ENCODE data around the gene FAM83C.
A peak's percentile ranks its signal among the peaks of the same experiment; 100 is the strongest.

The FAM83C gene

GRCh38 chr20:35293303-35294292 lies 1.4 kb upstream of the FAM83C start:
- Histone ChIP-seq H3K36me3 (ENCODE audit: control insufficient read depth, insufficient read depth, low read length) (no peaks in the 10 kb centered on the region), H3K4me1 (ENCODE audit: control insufficient read depth, insufficient read depth, low read length) (no peaks in the 10 kb centered on the region), H3K9ac (ENCODE audit: low read length) (no peak overlapping the region), H3K27me3 (ENCODE audit: control insufficient read depth, insufficient read depth, low read length) (peaks cover 2% of the 10 kb centered on the region), H3K27ac (ENCODE audit: low read depth, low read length) (no peak overlapping the region), H3K4me3 (ENCODE audit: low read length) (no peak overlapping the region)

DNA sequence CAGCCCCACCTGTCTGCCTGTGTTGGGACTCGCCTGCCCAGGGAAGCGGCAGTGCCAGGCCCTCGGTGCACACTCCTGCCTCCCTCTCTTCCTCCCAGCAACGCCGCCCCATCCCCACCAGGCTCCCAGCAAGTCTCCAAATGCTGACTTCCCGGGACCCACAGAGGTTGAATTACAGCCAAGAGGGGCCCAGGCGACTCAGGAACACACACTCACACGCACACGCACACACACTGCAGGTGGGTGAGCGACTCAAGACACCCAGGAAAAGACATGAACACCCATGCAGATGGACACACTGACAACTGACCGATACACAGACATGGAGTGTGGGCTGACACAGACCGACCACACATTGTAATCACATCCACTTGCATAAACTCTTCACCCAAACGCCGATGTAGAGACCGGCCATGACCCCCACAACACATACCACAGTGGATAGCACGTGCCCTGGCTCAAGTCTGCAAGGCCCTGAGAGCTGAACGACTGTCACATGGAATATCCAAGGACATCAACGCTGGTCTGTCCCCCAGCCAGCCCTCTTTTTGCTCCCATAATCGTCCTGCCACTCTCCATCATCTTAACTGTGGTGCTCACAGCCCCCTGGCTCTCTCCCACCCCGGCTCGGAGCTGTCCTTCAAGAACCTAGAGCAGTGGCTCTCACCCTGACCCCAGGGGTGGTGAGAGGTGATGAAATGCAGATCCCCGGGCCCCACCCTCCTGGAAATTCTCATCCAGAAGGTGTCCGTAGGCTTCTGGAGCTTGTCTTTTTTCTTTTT lies 470 bp upstream of the FAM83C start:
- Histone ChIP-seq H3K4me1 (ENCODE audit: control insufficient read depth, insufficient read depth, low read length) (no peaks in the 10 kb centered on the region), H3K27me3 (ENCODE audit: control insufficient read depth, insufficient read depth, low read length) (peaks cover 2% of the 10 kb centered on the region), H3K9ac (ENCODE audit: low read length) (no peak overlapping the region)

GRCh38 chr20:35290887-35291417 lies 1.3 kb downstream of the FAM83C start:
- Histone ChIP-seq H3K9ac (ENCODE audit: low read length) (no peak overlapping the region), H3K4me1 (ENCODE audit: control insufficient read depth, insufficient read depth, low read length) (no peaks in the 10 kb centered on the region), H3K27ac (ENCODE audit: low read depth, low read length) (no peak overlapping the region), H3K27me3 (ENCODE audit: control insufficient read depth, insufficient read depth, low read length) (peaks cover 2% of the 10 kb centered on the region), H3K4me3 (ENCODE audit: low read length) (no peak overlapping the region), H3K36me3 (ENCODE audit: control insufficient read depth, insufficient read depth, low read length) (no peaks in the 10 kb centered on the region)

More for the DNA sequence above, 470 bp upstream of the FAM83C start:
- Histone ChIP-seq H3K36me3 (ENCODE audit: control insufficient read depth, insufficient read depth, low read length) (no peaks in the 10 kb centered on the region), H3K27ac (ENCODE audit: low read depth, low read length) (no peak overlapping the region), H3K4me3 (ENCODE audit: low read length) (no peak overlapping the region)

GRCh38 chr20:35290186-35290886 lies 1.9 kb downstream of the FAM83C start:
- H3K27ac ChIP-seq (ENCODE audit: low read depth, low read length): no peak overlapping the region
- no peak overlapping the region for H3K9ac ChIP-seq (ENCODE audit: low read length)
- peaks cover 2% of the 10 kb centered on the region for H3K27me3 ChIP-seq (ENCODE audit: control insufficient read depth, insufficient read depth, low read length)
- no peak overlapping the region for H3K4me3 ChIP-seq (ENCODE audit: low read length)
- no peaks in the 10 kb centered on the region for H3K36me3 ChIP-seq (ENCODE audit: control insufficient read depth, insufficient read depth, low read length)
- H3K4me1 ChIP-seq (ENCODE audit: control insufficient read depth, insufficient read depth, low read length): no peaks in the 10 kb centered on the region

GRCh38 chr20:35288325-35289060 lies 3.7 kb downstream of the FAM83C start:
- no peak overlapping the region for H3K9ac ChIP-seq (ENCODE audit: low read length)
- H3K4me3 ChIP-seq (ENCODE audit: low read length): no peak overlapping the region
- no peak overlapping the region for H3K27ac ChIP-seq (ENCODE audit: low read depth, low read length)
- H3K27me3 ChIP-seq (ENCODE audit: control insufficient read depth, insufficient read depth, low read length): peaks cover under 1% of the 10 kb centered on the region
- H3K4me1 ChIP-seq (ENCODE audit: control insufficient read depth, insufficient read depth, low read length): peaks cover 7% of the 10 kb centered on the region
- H3K36me3 ChIP-seq (ENCODE audit: control insufficient read depth, insufficient read depth, low read length): no peaks in the 10 kb centered on the region

- Histone ChIP-seq H3K4me1 (ENCODE audit: control insufficient read depth, insufficient read depth, low read length) (peaks cover 10% of the 10 kb centered on the region), H3K9ac (ENCODE audit: low read length) (no peak overlapping the region), H3K4me3 (ENCODE audit: low read length) (no peak overlapping the region), H3K27ac (ENCODE audit: low read depth, low read length) (no peak overlapping the region), H3K27me3 (ENCODE audit: control insufficient read depth, insufficient read depth, low read length) (no peaks in the 10 kb centered on the region), H3K36me3 (ENCODE audit: control insufficient read depth, insufficient read depth, low read length) (no peaks in the 10 kb centered on the region)
Measured at GRCh38 chr20:35287509-35288324, 4.5 kb downstream of the FAM83C start.

DNA sequence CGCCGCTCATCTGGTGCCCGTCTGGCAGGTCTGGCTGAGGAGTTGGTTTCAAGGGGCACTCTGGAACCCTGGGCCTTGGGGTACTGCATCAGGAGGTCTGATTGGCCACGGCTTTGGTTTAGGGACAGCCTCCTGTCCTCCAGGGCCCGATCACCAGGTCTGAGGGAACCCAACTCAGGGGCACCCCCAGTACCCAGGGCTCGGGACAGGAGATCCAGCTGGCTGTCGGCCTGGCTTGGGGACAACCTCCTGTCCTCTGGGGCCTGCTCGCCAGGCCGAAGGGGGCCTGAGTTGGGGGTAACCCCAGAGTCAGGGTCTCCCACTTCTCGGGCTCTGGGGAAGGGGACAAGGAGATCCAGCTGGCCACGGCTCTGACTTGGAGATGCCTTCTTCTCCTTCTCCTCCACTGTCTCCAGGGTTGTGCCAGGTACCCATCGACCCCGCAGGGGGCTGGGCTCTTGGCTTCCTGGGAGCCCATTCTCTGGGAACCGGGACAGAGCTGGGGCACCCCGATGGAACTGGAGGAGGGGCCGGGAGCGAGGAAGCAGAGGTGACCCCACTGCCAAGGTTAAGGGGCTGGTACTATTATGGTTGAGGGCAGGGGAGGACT lies 5.2 kb downstream of the FAM83C start:
- Histone ChIP-seq H3K4me3 (ENCODE audit: low read length) (no peak overlapping the region), H3K4me1 (ENCODE audit: control insufficient read depth, insufficient read depth, low read length) (peaks cover 10% of the 10 kb centered on the region), H3K27ac (ENCODE audit: low read depth, low read length) (no peak overlapping the region)

GRCh38 chr20:35286077-35286898 lies 5.9 kb downstream of the FAM83C start:
- H3K9ac ChIP-seq (ENCODE audit: low read length): no peak overlapping the region
- H3K36me3 ChIP-seq (ENCODE audit: control insufficient read depth, insufficient read depth, low read length): no peaks in the 10 kb centered on the region
- no peak overlapping the region for H3K4me3 ChIP-seq (ENCODE audit: low read length)
- no peaks in the 10 kb centered on the region for H3K27me3 ChIP-seq (ENCODE audit: control insufficient read depth, insufficient read depth, low read length)
- H3K4me1 ChIP-seq (ENCODE audit: control insufficient read depth, insufficient read depth, low read length): peaks cover 10% of the 10 kb centered on the region
- no peak overlapping the region for H3K27ac ChIP-seq (ENCODE audit: low read depth, low read length)

More for the DNA sequence above, 5.2 kb downstream of the FAM83C start:
- Histone ChIP-seq H3K27me3 (ENCODE audit: control insufficient read depth, insufficient read depth, low read length) (no peaks in the 10 kb centered on the region), H3K9ac (ENCODE audit: low read length) (no peak overlapping the region), H3K36me3 (ENCODE audit: control insufficient read depth, insufficient read depth, low read length) (no peaks in the 10 kb centered on the region)

GRCh38 chr20:35285806-35286076 lies 6.5 kb downstream of the FAM83C start:
- Histone ChIP-seq H3K9ac (ENCODE audit: low read length) (no peak overlapping the region), H3K27me3 (ENCODE audit: control insufficient read depth, insufficient read depth, low read length) (no peaks in the 10 kb centered on the region), H3K4me3 (ENCODE audit: low read length) (no peak overlapping the region), H3K36me3 (ENCODE audit: control insufficient read depth, insufficient read depth, low read length) (no peaks in the 10 kb centered on the region), H3K4me1 (ENCODE audit: control insufficient read depth, insufficient read depth, low read length) (peaks cover 10% of the 10 kb centered on the region), H3K27ac (ENCODE audit: low read depth, low read length) (no peak overlapping the region)

- Histone ChIP-seq H3K27ac (ENCODE audit: low read depth, low read length) (peak overlapping the region; percentile 79), H3K9ac (ENCODE audit: low read length) (peak overlapping the region; percentile 5), H3K36me3 (ENCODE audit: control insufficient read depth, insufficient read depth, low read length) (peaks cover 5% of the 10 kb centered on the region)
Measured at GRCh38 chr20:35284992-35285805, 7.0 kb downstream of the FAM83C start.

More at GRCh38 chr20:35284992-35285805, 7.0 kb downstream of the FAM83C start:
- H3K4me3 ChIP-seq (ENCODE audit: low read length): peak overlapping the region; percentile 72
- H3K4me1 ChIP-seq (ENCODE audit: control insufficient read depth, insufficient read depth, low read length): peaks cover 10% of the 10 kb centered on the region
- H3K27me3 ChIP-seq (ENCODE audit: control insufficient read depth, insufficient read depth, low read length): no peaks in the 10 kb centered on the region

Measured in rectal smooth muscle tissue (tissue), 1 donor.